ENCODE results near the gene ARMC3.
"Not testable (repeated sequence)": the region's sequence is repeated elsewhere in the genome, so short reads cannot be mapped to it uniquely, and the experiment has no call there.

Gene ARMC3

GRCh38 chr10:22927661-22928403 is at the start of gene ARMC3:
Gene ARMC3 (plus strand): TSS chr10:22928053. CDS start chr10:22931997, 3,944 bp downstream.
- peak in 49 of 51 donors; percentile 8 to 86 (median 63) for DNase-seq

DNA sequence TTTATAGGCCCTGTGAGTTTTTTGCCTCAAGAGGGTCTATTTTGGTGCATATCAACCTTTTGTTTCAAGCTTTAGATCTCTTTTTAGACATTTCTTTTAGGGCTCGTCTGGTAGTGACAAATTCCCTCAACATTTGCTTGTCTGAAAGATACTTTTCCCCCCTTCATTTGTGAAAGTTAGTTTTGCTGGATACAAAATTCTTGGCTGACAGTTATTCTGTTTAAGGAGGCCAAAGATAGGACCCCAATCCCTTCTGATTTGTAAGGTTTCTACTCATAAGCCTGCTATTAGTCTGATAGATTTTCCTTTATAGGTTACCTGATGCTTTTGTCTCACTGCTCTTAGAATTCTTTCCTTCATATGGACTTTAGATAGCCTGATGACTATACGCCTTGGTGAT is 36.1 kb upstream of the ARMC3 start:
- DNase-seq, result no peak

DNA sequence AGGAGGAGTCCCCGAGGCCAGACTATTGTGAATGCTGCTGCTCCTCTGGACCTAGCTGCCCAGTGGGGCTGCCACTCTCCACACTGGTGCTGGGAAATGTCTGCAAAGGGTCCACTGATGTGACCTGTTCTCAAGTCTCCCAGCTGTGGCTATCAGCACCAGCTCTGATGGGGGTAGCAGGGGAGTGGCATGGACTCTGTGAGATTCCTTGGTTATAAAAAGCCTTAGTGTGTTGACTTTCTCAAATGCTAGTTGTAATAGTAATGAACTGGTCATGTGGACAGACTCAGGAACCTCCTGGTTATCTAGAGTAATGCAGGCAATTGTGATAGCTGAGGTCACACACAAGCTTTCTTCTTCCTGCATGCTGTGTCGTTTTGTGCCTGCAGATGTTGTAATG is 34.1 kb upstream of the ARMC3 start:
- no peak for DNase-seq

- no peak for DNase-seq
These were observed 33.1 kb upstream of the ARMC3 start for GRCh38 chr10:22894714-22895113.

GRCh38 chr10:22895252-22895651 is 32.6 kb upstream of the ARMC3 start:
- no peak for DNase-seq

DNA sequence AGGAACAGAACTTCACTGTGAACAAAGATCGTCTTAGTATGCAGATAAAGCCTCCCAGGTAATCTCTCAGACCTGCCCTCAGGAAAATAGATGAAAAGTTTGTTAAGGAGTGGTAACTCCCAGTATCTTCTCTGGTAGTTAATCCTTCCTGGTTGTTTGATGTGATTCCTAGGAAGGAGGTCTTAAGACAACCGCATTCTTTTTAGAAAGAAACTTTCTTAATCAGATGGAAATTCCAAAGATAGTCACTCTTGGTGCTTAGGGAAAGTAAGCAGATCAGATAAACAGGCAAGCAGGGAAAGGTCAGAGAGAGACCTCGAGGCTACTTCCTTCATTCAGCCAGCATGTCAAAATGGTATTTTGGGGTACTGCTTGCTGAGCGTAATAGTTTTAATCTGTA is 30.5 kb upstream of the ARMC3 start:
- DNase-seq, result no peak

- DNase-seq, result no peak
These were observed 28.5 kb upstream of the ARMC3 start for GRCh38 chr10:22899307-22899706.

- no peak for DNase-seq
These were observed 28.1 kb upstream of the ARMC3 start for GRCh38 chr10:22899775-22900174.

DNA sequence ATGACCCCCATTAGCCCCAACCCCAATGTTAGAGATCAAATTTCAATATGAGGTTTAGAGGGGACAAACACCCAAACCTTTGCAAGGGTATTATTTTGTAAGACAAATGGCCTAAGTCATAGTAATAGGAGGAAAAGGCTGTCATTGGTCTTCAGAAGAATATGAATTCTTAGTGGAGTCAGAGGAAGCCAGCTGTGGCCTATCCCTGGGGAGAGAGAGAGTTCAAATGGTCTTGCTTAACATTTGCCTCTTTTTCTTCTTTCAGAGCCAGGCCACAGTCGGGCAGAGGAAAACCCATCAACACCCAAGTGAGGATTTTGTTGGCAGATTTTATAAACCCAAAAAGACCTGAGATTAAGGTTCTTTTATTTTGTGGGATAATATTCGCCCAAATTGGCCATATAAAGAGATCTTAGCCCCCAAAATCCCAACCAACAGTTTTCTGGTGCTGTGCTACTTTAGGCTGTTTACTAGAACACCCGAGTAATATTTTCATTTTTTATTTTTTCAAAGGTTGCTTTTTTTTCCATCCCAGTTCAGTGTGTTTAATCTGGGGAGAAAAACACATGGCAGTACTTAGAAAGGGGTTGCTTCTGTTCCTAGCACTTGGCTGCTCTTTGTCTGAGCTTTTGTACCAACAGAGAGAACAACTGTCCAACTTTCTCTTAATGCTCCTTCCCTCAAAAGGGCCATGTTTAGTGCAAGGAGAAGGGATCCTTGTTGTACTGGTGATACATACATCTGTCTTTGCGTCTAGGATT is 26.8 kb upstream of the ARMC3 start:
- DNase-seq, result no peak

- DNase-seq, result not testable (repeated sequence)
These were observed 25.7 kb upstream of the ARMC3 start for GRCh38 chr10:22902147-22902546.

DNA sequence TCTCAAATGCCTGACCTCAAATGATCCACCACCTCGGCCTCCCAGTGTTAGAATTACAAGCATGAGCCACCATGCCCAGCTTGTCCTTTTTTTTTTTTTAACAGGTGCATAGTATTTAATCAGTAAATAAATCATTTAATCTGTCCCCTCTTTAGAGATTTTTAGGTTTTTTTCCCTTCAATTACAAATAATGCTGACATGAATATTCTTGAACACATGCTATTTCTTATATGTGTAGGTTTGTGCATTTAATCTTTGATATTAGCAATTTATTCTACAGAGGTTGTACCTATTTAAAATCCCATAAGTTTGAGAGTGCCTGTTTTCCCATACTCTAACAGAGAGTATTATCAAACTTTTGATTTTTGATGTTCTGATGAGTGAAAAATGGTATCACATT is 24.2 kb upstream of the ARMC3 start:
- DNase-seq, result no peak

GRCh38 chr10:22906767-22907166 is 21.1 kb upstream of the ARMC3 start:
- DNase-seq, result no peak

DNA sequence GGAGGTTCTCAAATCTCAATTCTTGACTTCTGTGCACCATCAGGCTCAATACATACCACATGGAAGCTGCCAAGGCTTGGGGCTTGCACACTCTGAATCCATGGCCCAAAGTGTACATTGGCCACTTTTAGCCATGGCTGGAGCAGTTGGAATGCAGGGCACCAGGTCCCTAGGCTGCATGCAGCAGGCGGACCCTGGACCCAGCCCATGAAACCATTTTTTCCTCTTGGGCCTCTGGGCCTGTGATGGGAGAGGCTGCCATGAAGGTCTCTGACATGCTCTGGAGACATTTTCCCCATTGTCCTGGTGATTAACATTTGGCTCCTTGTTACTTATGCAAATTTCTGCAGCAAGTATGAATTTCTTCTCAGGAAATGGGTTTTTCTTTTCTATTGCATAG is 19.0 kb upstream of the ARMC3 start:
- no peak for DNase-seq

DNA sequence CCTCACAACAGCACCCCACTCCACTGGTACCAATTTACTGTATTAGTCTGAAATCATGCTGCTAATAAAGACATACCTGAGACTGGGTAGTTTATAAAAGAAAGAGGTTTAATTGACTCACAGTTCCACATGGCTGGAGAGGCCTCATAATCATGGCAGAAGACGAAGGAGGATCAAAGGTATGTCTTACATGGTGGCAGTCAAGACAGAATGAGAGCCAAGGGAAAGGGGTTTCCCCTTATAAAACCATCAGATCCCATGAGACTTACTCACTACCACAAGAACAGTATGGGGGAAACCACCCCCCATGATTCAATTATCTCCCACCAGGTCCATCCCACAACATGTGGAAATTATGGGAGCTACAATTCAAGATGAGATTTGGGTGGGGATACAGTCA is 18.2 kb upstream of the ARMC3 start:
- not testable (repeated sequence) for DNase-seq

DNA sequence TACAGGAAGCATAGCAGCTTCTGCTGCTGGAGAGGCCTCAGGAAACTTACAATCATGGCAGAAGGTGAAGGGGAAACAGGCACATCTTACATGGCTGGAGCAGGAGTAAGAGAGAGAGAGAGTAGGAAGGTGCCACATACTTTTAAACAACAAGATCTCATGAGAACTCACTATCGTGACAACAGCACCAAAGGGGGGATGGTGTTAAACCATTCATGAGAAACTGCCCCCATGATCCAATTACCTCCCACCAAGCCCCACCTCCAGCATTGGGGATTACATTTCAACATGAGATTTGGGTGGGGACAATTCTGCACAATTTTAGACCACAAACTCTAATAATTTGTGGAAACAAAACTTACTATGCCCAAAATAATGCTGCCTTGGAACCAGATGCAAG is 16.8 kb upstream of the ARMC3 start:
- no peak for DNase-seq

DNA sequence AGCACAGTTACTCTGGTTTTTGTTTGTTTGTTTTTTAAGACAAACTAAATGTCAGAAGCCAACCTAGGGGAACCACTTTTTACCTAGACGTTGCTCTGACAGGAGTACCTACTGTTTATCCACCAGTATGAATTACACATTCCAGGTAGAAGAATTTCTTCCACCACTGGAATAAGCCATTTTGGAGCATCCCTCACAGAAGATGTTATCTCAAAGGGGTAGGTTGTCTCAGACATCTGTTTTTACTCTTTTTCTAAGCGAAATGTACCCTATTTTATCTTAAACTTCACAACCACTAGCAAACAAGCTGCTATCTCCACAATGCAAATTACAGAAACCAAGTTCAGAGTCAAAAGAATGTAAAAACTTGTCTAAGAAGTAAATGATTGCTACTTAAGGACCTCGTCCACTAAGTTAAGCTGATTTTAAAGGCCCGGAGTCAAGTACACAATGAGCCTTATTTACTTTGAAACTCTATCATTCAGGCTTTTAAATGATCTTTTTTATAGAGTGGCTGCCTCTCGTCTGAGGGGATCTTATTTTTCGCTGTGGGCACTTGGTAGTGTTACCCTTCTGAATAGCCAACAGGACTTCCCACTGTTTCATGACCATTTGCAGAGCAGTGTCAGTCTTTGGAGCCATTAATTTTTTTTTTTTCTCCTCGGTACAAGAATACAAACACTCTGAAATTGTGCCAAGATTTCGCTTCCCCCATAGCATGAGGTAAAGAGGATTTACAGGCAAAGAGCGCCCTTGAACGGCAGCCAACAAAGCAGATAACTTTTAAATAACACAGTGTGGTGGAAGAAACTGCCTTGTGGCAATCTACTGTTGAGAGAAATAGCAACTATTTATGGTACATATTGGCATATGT is 15.7 kb upstream of the ARMC3 start:
- no peak for DNase-seq

DNA sequence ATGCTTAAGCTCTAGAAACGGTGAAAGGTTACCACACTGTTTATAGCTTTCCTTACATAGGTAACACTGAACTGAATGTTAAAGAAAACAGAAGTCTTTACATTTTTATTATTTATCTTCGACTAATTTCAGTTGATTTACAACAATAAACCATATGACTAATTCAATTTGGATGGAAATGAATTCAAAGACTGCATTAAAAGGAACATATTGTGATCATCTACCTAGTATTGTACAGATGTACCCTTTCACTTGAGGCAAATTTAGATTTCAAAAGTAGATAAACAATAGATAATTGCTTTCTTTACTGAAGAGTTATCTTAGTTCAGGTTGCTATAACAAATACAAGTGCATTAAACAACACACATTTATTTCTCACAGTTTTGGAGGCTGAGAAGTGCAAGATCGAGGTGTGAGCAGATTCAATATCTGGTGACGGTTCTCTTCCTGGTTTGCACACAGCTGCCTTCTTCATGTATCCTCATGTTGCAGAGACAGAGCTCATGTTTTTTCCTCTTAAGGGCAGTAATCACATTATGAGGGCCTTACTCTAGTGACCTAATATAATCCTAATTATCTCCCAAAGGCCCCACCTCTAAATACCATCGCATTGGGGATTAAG is 15.0 kb upstream of the ARMC3 start:
- DNase-seq, result no peak

- DNase-seq, result no peak
These were observed 14.3 kb upstream of the ARMC3 start for GRCh38 chr10:22913474-22914092.

DNA sequence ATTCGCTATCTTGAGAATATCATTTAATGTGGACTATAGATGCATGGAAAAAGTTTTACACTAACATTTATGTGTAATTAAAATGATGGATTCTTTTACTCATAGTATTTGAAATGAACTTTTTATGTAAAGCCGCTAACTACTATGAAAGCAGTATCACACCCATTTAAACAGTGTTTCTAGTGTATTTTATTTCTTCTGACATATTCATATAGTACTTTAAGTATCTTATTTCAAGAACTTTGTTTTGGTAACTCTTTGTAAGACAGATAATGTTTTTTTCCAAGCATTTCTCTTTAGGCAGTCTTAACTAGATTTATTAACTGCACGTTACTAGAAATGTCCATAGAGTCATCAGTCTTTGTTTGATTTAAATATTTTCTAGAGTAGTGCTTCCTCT is 12.5 kb upstream of the ARMC3 start:
- no peak for DNase-seq

GRCh38 chr10:22925088-22925487 is 2.8 kb upstream of the ARMC3 start:
- no peak for DNase-seq

- peak in 1 of 51 donors; percentile 36 for DNase-seq
These were observed 687 bp upstream of the ARMC3 start for GRCh38 chr10:22927166-22927565.

Data from hypothalamus (tissue), 51 donors.